CD4-positive, alpha-beta T cell treated with Interleukin-21 for 1 hour (primary cell): ENCODE measurements around the gene CAMK1D.

Experiments
- DNase-seq: peaks from one replicate; pipeline ENCODE4 v3.0.0-alpha.2; 2020

Gene CAMK1D

GRCh38 chr10:12377658-12378290 lies 28.4 kb downstream of the CAMK1D start:
- no peak for DNase-seq

GRCh38 chr10:12380999-12381398 lies 31.7 kb downstream of the CAMK1D start:
- DNase-seq, result no peak

GRCh38 chr10:12381536-12382156 lies 32.3 kb downstream of the CAMK1D start:
- no peak for DNase-seq

GRCh38 chr10:12382157-12382548 lies 32.8 kb downstream of the CAMK1D start:
- DNase-seq, result no peak

GRCh38 chr10:12382956-12383531 lies 33.7 kb downstream of the CAMK1D start:
- no peak for DNase-seq

GRCh38 chr10:12384906-12385305 lies 35.6 kb downstream of the CAMK1D start:
- no peak for DNase-seq

- DNase-seq, result no peak
These were observed 38.3 kb downstream of the CAMK1D start for GRCh38 chr10:12387561-12388210.

GRCh38 chr10:12388671-12389070 lies 39.3 kb downstream of the CAMK1D start:
- no peak for DNase-seq

GRCh38 chr10:12389154-12389734 lies 39.9 kb downstream of the CAMK1D start:
- no peak for DNase-seq

GRCh38 chr10:12390733-12391132 lies 41.4 kb downstream of the CAMK1D start:
- no peak for DNase-seq

- no peak for DNase-seq
These were observed 41.9 kb downstream of the CAMK1D start for GRCh38 chr10:12391206-12391605.

GRCh38 chr10:12393831-12394230 lies 44.5 kb downstream of the CAMK1D start:
- no peak for DNase-seq

GRCh38 chr10:12394241-12395033 lies 45.1 kb downstream of the CAMK1D start:
- no peak for DNase-seq

- no peak for DNase-seq
These were observed 46.7 kb downstream of the CAMK1D start for GRCh38 chr10:12396093-12396492.

GRCh38 chr10:12396567-12396966 lies 47.2 kb downstream of the CAMK1D start:
- DNase-seq, result no peak

- DNase-seq, result no peak
These were observed 48.0 kb downstream of the CAMK1D start for GRCh38 chr10:12397147-12397896.

GRCh38 chr10:12397941-12398340 lies 48.6 kb downstream of the CAMK1D start:
- DNase-seq, result no peak

GRCh38 chr10:12400266-12400931 lies 51.1 kb downstream of the CAMK1D start:
- no peak for DNase-seq

GRCh38 chr10:12401466-12401865 lies 52.1 kb downstream of the CAMK1D start:
- DNase-seq, result no peak

GRCh38 chr10:12403119-12403518 lies 53.8 kb downstream of the CAMK1D start:
- DNase-seq, result no peak
